ENCODE data around the gene HDAC4.

The HDAC4 gene

DNA sequence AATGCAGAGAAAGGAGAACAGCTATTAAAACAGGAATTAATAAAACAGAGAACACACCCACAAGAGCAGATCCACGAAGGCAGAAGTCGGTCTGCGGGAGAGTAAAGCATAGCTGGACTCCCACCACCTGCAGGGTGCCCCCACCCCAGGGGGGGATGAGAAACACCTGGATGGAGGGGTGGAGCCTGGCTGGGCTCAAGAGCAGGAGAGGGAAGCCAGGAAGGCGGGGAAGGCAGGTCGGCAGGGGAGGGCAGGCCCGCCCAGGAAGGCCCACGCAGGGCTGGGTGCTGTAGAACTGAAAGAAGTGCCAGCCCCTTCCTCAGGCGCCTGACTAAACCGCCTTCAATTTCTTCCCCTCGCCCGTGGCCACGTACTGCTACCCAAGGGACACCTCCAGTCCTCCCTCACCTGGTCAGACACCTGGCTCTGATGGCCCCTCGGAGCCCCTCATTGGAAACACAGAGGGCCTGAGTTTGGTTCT is 175.4 kb downstream of the HDAC4 start:
- DNase-seq (ENCODE audit: low read depth in 3 of 3, low spot score in 1 of 3), result no peak

DNA sequence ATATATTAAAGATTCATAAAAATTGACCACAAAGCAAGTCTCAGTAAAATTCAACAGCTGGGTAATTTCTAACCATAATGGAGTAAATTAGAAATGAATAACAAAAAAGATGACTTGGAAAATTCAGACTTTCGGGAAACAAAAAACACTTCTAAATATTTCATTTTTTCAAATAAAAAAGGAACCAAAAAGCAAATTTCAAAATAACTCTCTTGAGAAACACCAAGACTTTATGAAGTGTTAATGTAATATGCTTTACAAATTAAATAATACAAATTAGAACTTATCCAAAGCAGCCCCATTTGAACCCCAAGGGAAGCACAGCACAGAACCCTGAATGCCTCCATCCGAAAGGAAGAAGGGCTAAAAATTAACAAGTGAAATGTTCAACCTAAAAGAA is 175.9 kb downstream of the HDAC4 start:
- DNase-seq (ENCODE audit: low read depth in 3 of 3, low spot score in 1 of 3), result no peak

DNA sequence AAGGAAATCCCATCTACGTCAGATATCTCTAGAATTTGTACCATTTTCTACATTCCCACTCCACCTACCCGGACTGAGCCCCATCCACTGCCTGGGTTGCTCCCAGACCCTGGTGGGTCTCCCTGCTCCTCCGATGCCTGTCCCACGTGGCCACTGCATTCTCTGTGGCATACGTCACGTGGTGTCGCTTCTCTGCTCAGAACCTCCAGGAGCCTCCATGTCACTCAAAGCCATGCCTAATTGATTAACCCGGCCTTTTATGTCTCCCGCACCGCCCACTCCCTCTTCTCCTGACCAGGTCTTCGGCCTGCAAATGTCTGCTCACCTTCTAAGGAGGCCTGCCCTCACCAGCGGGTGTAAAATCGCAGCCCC is 176.6 kb downstream of the HDAC4 start:
- DNase-seq (ENCODE audit: low read depth in 3 of 3, low spot score in 1 of 3), result no peak

DNA sequence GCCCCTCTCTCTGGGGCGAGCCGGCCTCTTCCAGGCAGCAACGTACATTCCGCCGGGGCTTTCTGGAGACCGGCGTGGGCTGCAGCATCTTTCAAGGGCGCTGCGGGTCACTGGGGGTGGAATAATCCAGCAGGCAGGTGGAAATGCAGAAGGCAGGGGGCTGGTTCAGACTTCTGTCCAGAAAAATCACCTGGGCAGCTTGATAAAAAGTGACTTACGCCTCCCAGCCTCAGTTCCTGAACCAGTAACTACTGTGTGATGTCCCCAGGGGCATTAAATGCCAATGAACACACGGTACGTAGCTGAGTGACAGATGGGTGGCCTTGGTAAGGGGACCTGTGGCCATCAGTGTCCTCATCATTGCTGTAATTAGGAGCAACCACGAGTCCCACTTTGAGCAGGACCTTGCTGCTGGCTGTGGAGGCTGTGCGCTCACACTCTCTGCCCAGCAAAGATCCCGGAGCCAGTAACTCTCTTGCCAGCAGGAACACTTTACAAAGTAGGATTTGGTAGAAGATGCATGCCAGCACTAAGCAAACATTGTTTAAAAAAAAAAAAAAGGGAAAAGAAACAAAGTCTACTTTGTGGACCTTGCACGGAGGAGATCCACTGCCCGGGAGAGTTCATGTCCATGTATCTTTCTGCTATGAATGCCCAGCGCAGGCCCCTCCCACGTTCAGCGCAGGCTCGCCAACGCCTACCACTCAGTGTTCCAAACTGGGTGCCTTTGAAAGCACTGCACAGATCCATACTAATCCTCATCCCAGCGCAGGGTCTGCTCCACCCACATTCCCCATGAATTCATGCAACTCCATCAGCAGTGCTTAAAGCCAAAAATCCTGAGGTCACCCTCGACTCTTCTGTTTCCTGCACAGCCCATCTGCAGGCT is 177.3 kb downstream of the HDAC4 start:
- DNase-seq (ENCODE audit: low read depth in 3 of 3, low spot score in 1 of 3), result no peak

DNA sequence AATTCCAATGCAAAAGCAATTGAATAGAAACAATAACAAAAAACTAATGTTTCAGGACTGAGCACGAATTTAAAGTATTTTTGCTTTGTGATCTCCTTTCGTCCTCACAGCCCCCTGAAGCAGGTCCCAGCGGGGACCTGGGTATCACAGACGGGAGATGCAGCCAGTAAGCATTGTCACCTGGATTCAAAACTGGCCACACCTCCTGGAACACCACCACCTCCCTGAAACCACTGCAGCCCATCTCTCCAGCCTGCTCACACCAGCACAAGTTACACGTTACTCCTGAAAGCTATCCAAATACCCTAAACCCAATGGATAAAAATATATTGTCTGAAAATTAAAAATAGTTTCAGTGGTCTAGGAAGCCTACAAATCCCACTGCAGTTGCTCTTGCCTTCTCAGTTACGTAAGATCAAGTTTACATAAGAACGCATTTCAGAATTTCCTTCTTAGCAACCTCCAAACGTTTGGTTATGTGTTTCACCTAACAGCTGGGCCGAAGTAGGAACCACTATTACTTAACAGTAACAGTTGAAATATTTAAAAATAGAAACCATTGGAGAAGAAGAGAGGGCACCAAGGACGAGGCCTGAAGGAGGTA is 178.0 kb downstream of the HDAC4 start:
- no peak for DNase-seq (ENCODE audit: low read depth in 3 of 3, low spot score in 1 of 3)

DNA sequence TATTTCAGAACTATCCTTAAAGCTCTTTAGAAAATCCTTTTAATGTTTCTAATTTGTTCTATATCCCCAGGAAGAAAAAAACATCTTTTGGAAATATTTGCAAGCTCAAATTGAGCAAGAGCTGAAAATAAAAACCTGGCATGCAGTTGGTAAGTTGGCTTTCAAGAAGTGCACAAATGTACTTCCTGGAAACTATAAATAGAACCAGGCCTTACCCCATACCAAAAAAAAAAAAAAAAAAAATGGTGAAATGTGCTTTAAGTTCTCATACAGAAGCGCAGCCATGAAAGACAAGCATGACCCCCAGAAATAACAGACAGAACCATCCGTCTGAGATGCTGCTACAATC is 178.5 kb downstream of the HDAC4 start:
- DNase-seq (ENCODE audit: low read depth in 3 of 3, low spot score in 1 of 3), result no peak

DNA sequence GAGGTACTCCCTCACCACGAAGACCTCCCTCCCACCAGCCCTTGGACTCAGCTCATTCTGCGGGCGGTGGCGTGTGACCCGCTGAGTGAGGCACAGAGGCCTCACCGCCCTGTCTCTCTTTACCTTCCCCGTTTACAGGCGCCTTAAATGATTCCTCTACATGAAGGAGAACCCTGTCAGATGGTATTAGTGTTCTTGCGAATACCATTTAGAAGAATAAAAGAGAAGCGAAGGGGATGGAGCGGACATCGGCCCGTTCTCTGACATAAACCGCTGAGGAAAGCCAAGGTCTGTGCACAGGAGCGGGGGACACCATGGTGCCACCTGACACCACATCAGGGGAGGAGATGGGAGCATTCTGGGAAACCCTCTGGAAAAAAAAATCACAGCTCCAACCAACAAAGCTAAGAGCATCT is 179.8 kb downstream of the HDAC4 start:
- no peak for DNase-seq (ENCODE audit: low read depth in 3 of 3, low spot score in 1 of 3)

DNA sequence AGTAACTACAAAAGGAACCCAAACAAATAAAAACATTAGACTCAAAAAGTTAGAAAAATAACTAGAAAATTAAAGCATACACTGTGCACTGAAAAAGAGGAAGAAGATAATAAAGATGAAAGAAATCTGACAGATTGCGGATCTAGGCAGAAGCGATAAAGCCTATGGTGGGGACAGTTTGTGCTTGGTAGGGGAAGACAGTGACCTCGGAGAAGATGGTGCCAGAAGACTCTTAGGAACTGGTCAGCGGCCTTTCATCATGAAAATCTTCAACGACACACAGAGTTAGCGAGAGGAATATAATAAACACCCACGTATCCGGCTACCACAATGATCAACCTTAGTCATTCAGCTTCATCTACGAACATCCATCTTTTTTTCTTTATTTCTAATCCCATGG is 180.5 kb downstream of the HDAC4 start:
- DNase-seq (ENCODE audit: low read depth in 3 of 3, low spot score in 1 of 3), result no peak

DNA sequence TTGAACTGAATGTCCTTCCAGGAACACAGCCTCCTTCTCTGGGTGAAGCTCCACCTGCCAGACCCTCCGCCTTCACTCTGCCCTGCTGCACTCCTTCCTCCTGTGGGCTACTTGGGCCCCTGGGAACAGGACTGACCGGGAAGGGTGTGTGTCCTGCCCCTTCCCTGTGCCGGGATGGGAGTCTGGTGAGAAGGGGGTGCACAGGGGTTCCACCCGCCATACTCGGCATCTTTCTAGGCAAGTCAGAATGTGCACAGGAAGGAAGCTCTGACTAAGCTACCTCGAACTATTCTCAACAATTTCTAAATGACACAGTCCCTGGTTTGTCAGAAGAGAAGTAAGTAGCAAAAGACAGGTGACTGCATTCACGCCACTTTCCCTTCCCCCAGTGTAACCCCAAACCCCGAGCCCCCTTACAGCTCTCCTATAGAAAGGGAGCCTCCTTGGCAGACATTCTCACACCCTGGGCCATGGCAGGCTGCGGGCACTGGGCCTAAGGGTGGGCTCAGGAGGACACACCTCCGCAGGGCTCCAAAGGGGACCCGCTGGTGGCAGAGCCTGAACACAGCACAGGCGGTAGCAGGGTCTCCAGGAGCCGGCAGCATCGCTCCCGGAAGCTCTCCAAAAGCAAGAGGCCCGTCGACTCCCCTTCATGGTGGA is 184.1 kb downstream of the HDAC4 start:
- no peak for DNase-seq (ENCODE audit: low read depth in 3 of 3, low spot score in 1 of 3)

DNA sequence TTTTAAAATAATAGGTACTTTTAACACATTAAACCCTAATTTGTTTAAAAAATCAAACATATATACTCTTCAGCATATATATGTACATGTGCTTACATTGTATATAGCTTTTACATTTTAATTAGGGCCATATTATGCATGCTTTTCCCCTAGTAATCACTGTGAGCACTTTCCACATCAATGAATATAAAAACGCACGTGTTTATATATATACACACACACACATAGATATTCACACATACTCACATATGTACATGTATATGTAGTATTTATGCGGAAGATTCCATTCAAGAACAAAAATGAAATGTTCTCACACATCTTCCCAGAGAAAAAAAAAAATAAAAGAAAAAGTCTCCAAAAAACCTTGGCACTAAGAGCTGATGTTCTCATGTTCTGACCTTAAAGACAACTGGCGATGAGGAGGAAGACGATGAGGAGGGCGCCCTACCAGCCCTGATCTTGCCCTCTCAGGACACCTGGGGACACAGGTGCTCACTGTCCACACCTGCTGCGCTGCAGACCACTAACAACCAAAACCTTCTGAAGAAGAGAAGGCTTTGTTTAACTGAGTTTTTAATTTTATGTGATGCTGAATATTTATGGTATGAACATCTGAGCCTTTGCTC is 184.7 kb downstream of the HDAC4 start:
- no peak for DNase-seq (ENCODE audit: low read depth in 3 of 3, low spot score in 1 of 3)

DNA sequence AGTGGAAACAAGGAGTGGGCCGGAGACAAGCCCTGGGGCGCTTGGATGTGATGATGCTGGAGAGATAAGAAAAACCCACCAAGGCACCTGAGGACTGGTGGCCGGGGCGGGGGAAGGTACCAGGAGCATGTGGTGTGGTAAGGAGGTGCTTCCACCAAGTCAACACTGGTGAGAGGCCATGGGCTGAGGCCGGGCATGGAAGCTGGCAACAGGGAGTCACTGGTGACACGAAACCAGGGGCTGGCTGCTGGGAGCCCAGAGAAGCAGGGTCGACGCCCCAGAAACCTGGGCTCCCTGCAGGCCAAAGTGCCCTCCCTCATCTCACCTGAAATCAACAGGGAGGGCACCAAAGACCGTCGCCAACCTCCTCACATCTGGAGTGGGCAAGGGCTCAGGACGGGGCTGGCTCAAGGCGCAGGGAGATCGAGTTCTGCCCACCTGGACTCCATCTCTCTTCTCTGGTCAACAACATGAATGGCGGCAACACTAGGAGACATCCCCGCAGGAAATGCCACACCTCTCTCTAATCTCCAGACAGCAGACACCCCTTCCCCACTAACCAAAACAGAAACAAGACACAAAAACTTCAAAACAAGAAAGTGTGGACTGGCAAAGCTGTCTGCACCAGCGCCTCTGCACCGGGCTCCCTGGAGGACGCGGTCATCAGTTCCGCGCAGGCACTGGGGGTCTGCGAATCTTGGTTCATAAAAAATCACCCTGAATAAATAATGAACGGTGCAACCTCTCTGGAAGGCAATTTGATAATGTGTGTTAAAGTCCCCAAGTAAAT is 185.5 kb downstream of the HDAC4 start:
- DNase-seq (ENCODE audit: low read depth in 3 of 3, low spot score in 1 of 3), result no peak

DNA sequence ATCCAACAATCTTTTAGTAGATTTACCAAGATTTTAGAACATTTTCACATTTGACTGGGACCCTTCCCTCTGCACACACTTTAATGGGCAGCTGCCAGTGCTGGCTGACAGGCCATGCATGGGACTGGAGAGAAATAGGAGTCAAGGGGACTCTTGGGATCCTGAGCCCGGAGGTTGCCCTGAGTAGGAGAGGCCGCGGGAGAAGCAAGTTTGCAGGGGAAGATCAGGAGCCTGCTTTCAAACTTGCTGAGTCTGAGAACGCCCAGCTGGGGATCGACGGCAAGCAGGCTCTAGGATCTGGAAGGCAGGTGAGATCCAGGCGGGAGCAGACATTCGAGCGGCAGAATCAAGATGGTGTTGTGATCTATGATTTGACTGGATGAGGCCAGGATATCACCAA is 186.1 kb downstream of the HDAC4 start:
- no peak for DNase-seq (ENCODE audit: low read depth in 3 of 3, low spot score in 1 of 3)

DNA sequence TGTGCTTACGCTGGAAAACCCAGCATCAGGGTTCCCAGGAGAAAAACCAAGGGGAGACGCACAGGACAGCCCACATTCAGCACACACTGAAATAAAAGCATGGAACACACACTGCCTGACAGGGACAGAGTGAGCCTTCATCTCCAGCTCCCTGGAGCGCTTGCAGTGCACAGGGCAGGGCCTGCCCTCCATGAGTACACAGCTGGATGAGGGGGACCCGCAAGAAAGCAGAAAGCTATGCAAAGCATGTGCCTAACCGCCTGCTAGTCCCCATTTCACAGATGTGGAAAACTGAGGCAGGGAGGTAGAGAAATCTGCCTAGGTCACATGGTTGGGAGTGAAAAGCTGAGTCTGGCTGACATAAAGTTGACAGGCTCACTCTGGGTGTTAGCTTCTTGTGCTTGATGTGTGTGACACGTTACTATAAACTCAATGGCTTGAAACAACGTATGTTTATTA is 187.1 kb downstream of the HDAC4 start:
- DNase-seq (ENCODE audit: low read depth in 3 of 3, low spot score in 1 of 3), result no peak

DNA sequence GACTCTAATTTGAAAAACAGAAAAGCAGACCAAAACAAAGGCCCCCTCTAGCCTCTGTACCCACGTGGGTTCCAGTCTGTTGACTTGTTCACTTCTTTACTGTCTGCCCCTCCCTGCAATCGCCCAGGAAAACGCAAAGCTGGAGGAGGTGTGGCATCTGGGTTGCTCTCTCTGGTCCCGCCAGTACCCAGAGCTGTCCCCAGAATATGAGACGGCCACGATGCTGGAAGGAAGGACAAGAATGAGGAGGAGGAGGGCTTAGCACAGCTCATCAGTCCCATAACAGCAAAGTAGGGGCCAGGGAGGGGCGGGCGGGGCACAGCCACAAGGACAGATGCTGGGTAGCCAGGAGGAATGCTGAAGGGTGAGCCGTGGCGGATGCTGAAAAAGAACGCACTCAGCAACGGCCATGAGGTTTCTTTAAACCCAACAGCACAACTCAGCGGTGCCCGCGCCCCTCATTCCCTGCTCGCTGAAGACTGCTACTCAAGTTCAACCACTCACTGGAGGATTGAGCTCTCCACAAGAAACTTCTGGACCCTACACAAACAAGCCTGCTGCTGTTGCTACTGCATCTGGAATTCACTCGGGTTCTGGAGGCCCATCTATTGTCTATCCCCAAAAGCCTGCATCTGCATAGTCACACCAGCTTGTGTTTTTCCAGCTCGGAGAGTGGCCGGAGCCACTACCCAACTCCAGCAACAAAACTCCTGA is 187.7 kb downstream of the HDAC4 start:
- DNase-seq (ENCODE audit: low read depth in 3 of 3, low spot score in 1 of 3), result no peak

DNA sequence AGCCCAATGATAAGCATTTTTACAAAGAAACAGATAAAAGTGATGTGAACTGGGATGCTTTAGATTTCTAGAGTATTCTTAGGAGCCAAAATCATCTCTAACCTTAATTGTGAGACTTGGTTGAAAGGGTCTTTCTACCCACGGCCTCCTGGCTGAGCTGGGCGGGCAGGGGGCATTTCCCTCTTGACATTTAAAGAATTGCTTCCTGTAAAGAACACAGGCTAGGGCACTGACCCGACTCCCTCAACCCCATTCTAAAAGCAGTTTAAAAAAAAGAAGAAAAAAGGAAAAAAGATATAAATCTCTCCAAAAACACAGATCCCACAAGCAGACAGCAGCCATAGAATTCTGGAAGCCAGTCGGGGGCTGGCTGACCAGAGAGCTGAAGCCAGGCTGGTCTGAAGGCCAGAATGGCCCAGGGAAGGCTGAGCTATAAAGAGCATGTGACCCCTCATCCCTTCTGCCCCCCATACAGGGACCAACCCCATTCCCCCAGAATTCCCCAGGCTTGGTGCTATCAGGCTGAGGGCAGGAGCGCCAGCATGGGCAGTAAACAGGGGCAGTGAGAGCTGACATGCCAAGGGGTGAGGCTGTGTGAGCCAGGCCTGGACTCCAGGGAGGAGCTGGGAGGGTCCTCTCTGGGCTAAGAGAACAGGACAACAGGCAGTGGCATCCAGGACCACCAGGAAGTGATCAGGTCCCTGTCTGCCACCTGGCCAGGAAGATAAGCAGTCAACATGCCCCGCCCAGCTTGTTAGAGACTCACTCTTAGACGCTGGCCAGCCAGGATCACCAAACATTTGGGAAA is 188.5 kb downstream of the HDAC4 start:
- no peak for DNase-seq (ENCODE audit: low read depth in 3 of 3, low spot score in 1 of 3)

DNA sequence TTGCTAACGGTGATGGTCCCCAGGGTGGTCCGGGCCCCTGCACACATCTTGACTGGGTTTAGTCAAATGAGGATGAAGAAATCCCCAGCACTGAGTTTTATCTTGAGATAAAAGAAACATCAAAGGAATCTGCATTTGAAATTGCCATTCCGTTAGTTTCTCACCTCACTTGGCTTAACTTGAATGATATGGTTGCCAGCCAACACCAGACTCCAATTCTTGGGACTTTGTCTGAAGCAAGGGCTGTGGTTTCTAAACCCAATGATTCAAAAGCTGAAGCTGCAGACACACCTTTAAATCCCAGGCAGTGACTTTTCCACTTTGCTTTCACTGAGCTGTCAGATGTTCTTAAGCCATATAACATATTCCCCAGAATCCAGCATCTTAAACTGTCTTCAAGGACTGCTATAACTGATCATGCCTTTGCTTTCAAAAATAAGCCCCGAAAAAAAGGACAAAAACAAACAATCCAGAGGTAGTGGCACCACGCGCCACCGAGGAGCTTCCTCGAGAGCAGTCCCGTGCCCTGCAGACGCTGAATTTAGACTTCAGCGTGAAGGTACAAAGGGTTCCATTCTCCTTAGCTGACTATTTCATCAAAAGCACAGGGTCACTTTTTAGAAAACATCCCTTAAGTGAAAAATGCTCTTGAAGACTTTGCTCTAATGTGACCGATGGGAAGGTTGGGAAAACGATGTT is 189.3 kb downstream of the HDAC4 start:
- no peak for DNase-seq (ENCODE audit: low read depth in 3 of 3, low spot score in 1 of 3)

DNA sequence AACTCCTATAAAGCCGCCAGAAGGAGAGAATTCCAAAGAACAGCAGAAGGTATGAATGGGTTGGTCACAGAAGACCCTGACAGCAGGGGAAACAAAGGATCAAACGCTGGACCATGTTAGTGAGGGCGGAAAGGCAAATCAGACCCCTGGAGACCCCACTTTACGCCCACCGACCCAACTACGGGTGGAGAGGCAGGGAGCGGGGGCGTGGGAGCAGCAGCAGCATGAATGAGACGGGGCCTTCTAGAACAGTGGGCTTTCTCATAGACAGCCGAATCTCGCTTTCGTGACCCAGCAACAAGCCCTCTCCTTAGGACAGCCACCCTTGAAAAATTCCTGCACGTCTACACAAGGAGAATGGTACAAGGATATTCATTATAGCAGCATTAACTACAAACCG is 191.0 kb downstream of the HDAC4 start:
- DNase-seq (ENCODE audit: low read depth in 3 of 3, low spot score in 1 of 3), result no peak

DNA sequence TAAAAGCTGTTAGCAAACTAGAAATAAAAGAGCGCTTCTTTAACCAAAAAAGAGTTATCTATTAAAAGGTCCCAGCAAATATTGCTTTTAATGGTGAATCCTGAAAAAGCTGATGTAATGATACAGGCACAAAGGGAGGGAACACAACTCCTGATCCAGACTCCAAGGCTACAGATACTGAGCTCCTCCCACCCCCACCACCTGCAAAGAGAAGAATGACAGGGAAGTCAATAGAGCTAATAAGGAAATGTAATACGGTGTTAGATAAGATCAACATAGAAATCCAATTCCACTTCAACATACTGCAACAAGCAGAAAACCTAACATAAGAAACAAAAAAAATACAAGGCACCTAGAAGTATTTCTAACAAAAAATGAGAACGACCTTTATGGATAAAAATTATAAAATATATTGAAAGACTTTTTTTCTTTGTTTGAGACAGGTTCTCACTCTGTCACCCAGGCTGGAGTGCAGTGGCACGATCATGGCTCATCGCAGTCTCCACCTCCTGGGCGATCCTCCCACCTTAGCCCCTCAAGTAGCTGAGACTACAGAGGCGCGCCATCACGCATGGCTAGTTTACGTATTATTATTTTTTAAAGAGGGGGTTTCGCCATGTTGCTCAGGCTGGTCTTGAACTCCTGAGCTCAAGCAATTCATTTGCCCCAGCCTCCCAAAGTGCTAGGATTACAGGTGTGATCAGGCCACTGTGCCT is 192.2 kb downstream of the HDAC4 start:
- DNase-seq (ENCODE audit: low read depth in 3 of 3, low spot score in 1 of 3), result no peak
